ENCODE measurements around the gene SLC12A4. TPM values are rescaled to one million over a fixed set of nuclear protein-coding genes. Genes with fewer than 3 reads are reported as not detected.

The SLC12A4 gene
- total RNA-seq (2022; extraction: Qiagen RNA extraction): 26.9 to 33.6 TPM (median 29.3 TPM) in 5 replicates

DNA sequence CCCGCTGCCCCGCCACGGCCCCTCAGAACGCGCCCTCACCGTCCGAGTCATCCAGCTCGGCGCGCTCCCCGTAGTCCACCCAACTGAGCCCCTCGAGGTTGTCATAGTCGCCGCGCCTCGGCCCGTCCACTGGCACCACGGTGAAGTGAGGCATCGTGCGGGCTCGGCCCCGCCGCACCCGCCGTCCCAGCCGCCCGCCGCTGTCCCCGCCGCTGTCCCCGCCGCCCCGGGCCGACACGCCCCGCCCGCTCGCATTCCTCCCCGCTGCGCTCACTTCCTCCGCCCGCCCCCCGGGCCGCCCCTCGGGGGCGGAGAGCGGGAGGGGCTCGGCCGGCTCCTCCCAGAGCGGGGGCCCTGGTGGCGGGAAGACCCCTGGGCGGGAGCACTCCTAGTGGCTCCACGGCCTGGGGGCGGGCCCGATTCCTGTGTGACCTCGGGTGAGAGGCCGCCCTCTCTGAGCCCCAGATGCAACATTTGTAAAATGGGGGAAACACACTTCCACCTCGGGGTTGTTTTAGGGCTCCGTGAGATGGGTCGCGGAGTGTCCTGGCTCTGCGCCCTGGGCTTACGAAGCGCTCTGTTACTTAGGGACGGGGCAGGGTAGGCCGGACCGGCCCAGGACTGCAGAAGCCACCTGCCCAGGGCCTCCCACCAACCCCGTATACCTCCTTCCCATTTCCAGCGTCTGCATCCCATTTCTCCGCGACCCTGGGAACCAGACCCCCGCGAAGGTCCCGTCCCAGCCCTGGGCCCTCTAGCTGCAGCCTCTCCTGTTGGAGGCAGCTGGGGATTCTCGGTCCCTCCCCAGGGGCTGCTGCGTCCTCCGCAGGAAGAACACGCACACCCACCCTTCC is at the start of gene SLC12A4:
SLC12A4 (minus strand) TSS at position 238 of the 854 bp plus-strand sequence; CDS start at position 154, 84 bp downstream.

DNA sequence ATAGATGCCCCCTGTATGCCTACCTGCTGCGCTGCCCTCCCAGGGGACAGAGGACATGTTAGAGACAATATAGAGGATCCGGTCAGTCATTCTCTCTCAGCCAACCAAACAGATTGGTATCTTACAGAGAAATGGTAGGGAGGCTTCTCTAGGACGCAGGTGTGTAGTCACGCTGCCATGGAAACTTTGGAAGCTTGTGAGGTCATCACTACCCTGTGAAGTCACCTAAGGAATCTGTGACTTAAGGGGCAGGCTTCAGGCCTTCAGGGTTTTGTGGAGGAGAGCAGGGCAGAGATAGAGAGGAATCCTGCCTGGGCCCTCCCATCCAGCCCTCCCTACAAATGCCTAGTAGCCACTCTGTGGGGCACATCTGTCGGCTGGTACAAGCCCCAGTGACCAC is 47.2 kb upstream of the SLC12A4 start, which contains the start of gene DPEP2NB:
DPEP2NB (minus strand) TSS at position 231 of the 400 bp plus-strand sequence; CDS start at position 90, 141 bp downstream.

DNA sequence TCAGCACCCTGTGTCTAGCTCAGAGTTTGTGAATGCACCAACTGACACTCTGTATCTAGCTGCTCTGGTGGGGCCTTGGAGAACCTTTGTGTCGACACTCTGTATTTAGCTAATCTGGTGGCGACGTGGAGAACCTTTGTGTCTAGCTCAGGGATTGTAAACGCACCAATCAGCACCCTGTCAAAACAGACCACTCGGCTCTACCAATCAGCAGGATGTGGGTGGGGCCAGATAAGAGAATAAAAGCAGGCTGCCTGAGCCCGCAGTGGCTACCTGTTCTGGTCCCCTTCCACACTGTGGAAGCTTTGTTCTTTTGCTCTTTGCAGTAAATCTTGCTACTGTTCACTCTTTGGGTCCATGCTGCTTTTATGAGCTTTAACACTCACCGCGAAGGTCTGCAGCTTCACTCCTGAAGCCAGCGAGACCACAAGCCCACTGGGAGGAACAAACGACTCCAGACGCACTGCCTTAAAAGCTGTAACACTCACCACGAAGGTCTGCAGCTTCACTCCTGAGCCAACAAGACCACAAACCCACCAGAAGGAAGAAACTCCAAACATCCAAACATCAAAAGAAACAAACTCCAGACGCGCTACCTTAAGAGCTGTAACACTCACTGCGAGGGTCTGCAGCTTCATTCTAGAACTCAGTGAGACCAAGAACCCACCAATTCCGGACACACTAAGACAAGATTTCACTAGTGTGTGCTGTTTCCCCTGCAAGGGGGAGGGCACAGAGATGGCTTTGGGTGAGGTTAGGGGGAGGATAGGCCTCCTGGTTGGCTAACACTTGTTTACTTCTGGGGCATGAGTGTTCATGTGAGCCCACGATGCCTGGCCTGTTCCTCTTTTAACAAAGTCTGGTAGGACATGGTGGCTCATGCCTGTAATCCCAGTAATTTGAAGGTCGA is 30.6 kb upstream of the SLC12A4 start, which contains the start of gene DPEP2:
DPEP2 (minus strand) TSS at position 706 of the 910 bp plus-strand sequence. CDS start 6,272 bp downstream, outside the sequence.

DNA sequence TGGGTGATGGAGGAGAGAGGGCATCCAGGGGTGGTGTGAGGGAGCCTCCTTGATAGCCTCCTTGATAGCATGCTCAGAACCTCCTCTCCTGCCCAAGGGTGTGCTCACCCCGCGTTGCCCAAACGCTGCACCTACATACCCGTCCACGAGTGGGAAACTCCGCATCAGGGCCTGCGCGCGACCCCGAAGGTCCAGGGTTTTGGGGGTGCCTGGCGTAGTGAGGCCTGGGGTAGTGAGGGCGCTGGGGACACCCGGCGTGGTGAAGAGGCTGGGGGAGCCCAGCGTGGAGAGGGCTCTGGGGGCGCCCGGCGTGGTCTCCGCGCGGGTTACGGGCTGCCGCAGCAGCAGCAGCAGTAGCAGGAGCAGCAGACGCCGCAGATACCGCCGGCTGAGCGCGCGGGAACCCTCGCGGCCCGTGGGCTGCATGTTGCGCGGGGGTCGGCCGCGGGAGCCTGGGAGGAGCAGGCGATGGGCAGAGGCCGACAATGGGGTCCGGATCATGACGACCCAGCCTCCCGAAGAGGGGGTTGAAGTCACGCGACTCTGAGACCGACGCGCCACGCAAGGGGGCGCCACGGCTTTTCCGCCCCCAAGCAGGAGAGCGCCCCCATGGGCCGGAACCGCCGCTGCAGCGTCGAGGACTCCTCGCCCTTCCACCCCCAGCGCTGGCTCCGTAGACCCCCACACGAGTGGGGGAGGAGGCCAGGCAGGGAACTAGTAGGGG is 11.7 kb upstream of the SLC12A4 start, which contains the start of gene DPEP3:
DPEP3 (minus strand) TSS at position 545 of the 724 bp plus-strand sequence; CDS start at position 426, 119 bp downstream.

DNA sequence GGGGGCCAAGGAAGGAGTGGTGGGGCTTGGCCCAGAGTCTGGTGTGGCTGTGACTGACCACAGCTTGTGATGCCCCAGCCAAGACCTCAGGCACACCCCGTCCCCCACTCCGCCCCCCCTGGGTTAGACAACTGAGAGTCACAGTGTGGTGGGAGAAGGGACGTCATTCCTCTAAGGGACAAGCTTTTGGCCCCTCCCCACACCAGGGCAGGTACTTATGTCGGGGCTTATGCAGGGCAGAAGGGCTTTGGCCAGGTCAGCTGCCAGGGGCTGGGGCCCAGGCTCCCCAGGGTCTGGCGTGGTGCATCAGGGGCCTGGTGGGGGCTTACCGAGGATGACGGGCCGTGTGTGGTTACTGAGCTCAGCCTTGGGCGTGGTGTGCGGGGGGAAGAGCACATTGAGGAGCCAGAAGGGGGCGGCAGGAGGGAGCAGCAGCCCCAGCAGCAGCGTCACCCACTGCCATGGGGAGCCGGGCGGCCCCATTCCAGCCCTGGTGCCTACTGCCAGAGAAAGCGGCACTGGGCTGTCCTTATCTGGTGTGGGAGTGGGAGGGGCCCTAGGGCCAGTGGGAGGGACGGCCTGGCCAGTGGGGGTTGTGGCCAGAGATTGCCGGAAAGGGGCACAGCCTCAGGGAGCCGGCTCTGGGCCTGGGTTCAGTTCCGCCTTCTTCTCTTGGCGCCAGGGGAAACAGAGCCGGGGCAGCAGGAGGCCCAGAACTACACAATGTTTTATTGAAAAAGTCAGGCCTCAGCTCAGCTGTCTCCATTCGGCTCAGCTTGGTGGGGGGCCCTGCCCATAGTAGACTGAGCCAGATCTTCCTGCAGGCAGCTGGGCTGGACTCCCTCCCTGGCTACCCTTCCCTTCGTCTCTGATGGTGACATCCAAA is 24.6 kb downstream of the SLC12A4 start, which contains the start of gene LCAT:
LCAT (minus strand) TSS at position 502 of the 886 bp plus-strand sequence; CDS start at position 483, 19 bp downstream.

DNA sequence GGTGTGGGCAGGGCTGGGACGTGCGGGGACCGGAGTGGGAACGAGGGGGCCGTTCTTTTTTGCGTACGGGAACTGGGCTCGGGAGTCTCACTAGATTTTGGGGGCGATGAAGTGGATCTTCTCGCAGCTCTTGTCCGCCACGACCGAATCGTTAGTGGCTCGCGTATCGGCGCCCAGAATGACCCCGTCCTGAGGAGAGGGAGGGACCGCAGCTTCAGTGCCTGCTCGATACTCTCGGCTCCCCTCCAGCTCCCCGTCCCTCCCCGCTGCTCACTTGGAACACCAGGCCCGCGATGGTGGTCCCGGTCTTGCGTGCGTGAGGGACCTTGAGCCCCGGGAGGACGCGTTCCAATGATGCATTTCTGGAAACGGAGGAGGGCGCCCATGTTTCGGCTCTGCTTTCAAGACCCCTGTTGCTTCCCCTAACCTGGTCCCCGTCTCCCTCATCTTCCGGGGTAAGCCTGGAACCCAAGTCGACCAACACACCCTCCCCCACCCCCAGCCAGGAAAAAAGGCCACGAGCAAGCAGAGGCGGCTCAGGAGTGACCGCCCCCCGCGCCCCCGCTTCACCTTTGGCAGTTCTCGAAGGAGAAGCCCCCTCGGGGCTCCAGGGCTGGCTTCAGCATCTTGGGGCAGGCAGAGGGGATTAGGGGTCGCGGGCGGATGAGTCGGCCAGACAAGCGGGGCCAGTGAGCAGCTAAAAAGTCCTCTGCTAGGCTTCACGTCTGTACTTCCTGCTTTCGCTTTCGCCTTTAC is 32.1 kb downstream of the SLC12A4 start, which contains the start of gene PSMB10:
PSMB10 (minus strand) TSS at position 727 of the 756 bp plus-strand sequence; CDS start at position 626, 101 bp downstream.

DNA sequence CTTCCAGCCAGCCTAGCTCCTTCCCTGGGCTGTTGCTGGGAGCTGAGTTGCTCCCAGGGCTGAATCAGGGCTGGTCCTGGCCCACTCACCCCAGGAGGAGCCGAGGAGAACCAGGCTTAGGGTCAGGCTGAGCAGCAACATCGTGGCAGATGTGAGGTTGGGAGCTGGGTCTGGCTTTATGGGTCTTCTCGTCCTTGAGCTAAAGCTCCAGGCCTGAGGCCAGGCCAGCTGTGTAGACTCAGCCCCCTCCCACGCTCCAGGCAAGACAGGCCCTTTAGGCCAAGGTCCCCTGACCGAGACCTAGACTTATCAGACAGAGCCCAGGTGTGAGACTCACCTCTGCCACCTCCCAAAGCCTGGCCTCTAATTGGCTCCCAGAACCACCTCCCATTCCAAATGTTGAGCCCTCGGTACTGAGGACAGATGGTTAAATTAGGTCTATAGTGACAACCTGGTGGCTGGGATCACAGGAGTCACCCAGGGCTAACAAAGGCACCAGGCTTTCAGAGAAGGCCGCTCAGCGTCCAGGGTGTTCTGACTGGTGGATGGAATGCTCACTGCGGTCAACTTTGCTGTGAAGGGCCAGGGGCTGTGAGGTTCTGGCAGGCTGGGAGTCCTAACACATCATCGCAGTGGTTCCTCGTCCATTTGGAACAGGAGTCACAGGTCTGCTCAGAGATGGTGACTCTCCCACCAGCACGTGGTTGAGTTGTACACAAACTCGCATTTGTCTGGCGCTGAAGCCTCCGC is 36.5 kb downstream of the SLC12A4 start, which contains the start of gene CTRL:
CTRL (minus strand) TSS at position 151 of the 750 bp plus-strand sequence; CDS start at position 141, 10 bp downstream.

Other genes starting within 250 kb of the SLC12A4 start
- gene GFOD2, start 249.3 kb downstream of the SLC12A4 start, total RNA-seq (2022; extraction: Qiagen RNA extraction): 15.6 to 18.9 TPM (median 16.6 TPM) in 5 replicates
- 8.0 to 9.5 TPM (median 8.4 TPM) in 5 replicates for gene RANBP10, start 162.1 kb downstream of the SLC12A4 start, total RNA-seq (2022; extraction: Qiagen RNA extraction)
- gene TSNAXIP1, start 161.7 kb downstream of the SLC12A4 start, total RNA-seq (2022; extraction: Qiagen RNA extraction): 0.21 to 0.63 TPM (median 0.44 TPM) in 5 replicates
- 26.5 to 41.7 TPM (median 40.0 TPM) in 5 replicates for gene THAP11, start 126.3 kb downstream of the SLC12A4 start, total RNA-seq (2022; extraction: Qiagen RNA extraction)
- gene NUTF2, start 121.7 kb downstream of the SLC12A4 start, total RNA-seq (2022; extraction: Qiagen RNA extraction): 232 to 250 TPM (median 235 TPM) in 5 replicates
- gene CENPT, start 120.9 kb downstream of the SLC12A4 start, total RNA-seq (2022; extraction: Qiagen RNA extraction): 21.8 to 28.3 TPM (median 26.3 TPM) in 5 replicates
- gene EDC4, start 95.6 kb downstream of the SLC12A4 start, total RNA-seq (2022; extraction: Qiagen RNA extraction): 47.8 to 62.7 TPM (median 58.0 TPM) in 5 replicates
- 0.15 to 0.24 TPM (median 0.20 TPM) in 4 of 5 replicates, not detected in the other for gene NRN1L, start 83.8 kb downstream of the SLC12A4 start, total RNA-seq (2022; extraction: Qiagen RNA extraction)
- gene PSKH1, start 75.4 kb downstream of the SLC12A4 start, total RNA-seq (2022; extraction: Qiagen RNA extraction): 13.8 to 18.3 TPM (median 16.6 TPM) in 5 replicates
- 1.2 to 1.9 TPM (median 1.5 TPM) in 5 replicates for gene CTRL, start 36.8 kb downstream of the SLC12A4 start, total RNA-seq (2022; extraction: Qiagen RNA extraction)
- 37.3 to 52.6 TPM (median 52.0 TPM) in 5 replicates for gene PSMB10, start 31.8 kb downstream of the SLC12A4 start, total RNA-seq (2022; extraction: Qiagen RNA extraction)
- gene LCAT, start 24.5 kb downstream of the SLC12A4 start, total RNA-seq (2022; extraction: Qiagen RNA extraction): 4.5 to 13.3 TPM (median 12.1 TPM) in 5 replicates
- gene DPEP3, start 11.9 kb upstream of the SLC12A4 start, total RNA-seq (2022; extraction: Qiagen RNA extraction): not detected in 5 replicates
- gene DPEP2, start 30.8 kb upstream of the SLC12A4 start, total RNA-seq (2022; extraction: Qiagen RNA extraction): 0.05 TPM in 1 of 5 replicates, not detected in the others
- not detected in 5 replicates for gene DPEP2NB, start 47.3 kb upstream of the SLC12A4 start, total RNA-seq (2022; extraction: Qiagen RNA extraction)
- gene DDX28, start 54.6 kb upstream of the SLC12A4 start, total RNA-seq (2022; extraction: Qiagen RNA extraction): 17.2 to 21.0 TPM (median 19.3 TPM) in 5 replicates
- 16.4 to 17.6 TPM (median 16.9 TPM) in 5 replicates for gene DUS2, start 54.6 kb upstream of the SLC12A4 start, total RNA-seq (2022; extraction: Qiagen RNA extraction)
- 12.2 to 15.0 TPM (median 14.4 TPM) in 5 replicates for gene NFATC3, start 116.7 kb upstream of the SLC12A4 start, total RNA-seq (2022; extraction: Qiagen RNA extraction)